Fibroblast of skin of back (primary cell): ENCODE data around the gene PLEKHG2. TPM values are rescaled to one million over a fixed set of nuclear protein-coding genes. Genes with fewer than 3 reads are reported as not detected.
"Not testable (repeated sequence)": the region's sequence is repeated elsewhere in the genome, so short reads cannot be mapped to it uniquely, and the experiment has no call there.

Experiments
- DNase-seq: peaks from one replicate; pipeline ENCODE4 v3.0.0-alpha.2; 2013
- polyA plus RNA-seq, 2 experiments: library from polyadenylated mRNA; unstranded; fragments of 120-200 nt; gene quantifications; one replicate each; pipeline ENCODE4 v1.2.1, GENCODE V29; 2013; ENCODE audit not compliant: insufficient read length in 2 of 2

PLEKHG2 gene, protein sequence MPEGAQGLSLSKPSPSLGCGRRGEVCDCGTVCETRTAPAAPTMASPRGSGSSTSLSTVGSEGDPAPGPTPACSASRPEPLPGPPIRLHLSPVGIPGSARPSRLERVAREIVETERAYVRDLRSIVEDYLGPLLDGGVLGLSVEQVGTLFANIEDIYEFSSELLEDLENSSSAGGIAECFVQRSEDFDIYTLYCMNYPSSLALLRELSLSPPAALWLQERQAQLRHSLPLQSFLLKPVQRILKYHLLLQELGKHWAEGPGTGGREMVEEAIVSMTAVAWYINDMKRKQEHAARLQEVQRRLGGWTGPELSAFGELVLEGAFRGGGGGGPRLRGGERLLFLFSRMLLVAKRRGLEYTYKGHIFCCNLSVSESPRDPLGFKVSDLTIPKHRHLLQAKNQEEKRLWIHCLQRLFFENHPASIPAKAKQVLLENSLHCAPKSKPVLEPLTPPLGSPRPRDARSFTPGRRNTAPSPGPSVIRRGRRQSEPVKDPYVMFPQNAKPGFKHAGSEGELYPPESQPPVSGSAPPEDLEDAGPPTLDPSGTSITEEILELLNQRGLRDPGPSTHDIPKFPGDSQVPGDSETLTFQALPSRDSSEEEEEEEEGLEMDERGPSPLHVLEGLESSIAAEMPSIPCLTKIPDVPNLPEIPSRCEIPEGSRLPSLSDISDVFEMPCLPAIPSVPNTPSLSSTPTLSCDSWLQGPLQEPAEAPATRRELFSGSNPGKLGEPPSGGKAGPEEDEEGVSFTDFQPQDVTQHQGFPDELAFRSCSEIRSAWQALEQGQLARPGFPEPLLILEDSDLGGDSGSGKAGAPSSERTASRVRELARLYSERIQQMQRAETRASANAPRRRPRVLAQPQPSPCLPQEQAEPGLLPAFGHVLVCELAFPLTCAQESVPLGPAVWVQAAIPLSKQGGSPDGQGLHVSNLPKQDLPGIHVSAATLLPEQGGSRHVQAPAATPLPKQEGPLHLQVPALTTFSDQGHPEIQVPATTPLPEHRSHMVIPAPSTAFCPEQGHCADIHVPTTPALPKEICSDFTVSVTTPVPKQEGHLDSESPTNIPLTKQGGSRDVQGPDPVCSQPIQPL (N-terminal part only)
- polyA plus RNA-seq (2013, experiment 1 of 2; ENCODE audit: insufficient read length): 97.6 TPM
- 104 TPM for polyA plus RNA-seq (2013, experiment 2 of 2; ENCODE audit: insufficient read length)

DNA sequence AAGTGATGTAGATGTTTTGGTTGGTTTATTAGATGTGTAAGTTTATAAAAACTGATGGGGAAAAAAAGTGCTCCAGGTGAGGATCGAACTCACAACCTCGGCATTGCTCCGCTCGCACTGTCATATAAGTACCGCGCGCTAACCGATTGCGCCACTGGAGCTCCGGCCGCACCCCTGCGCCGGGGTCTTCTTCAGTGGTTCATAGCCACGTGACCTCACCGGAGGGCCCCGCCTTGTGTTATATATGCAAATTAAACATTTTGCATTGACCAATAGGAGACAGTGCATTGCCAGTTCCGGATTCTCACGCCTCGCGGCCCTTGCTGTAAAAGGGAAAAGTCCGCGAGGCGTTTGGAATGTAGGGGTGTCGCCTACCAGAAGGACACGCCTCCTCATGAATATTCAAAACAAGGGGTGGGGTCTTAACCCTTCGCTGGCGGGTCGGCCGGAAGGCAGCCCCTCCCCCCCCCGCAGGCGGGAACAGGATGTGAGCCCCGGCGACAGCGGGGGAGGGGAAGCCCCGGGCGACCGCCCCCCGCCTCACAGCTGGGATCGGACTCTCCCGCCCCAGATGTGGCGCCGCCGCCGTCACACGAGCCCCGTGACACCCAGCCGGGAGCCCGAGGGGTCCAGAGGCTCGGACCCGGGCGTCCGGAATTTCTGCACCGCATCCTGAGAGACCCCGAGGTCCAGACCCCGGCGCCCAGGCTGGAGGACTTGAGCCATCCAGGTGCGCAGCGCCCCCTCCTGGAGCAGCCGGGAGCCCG lies at the start of gene PLEKHG2:
TSS of gene PLEKHG2 (plus strand) at position 570 of the 767 bp plus-strand sequence. CDS start 1,418 bp downstream, outside the sequence.
- DNase-seq: peak; percentile 100

- peak; percentile 74 for DNase-seq
Observed at GRCh38 chr19:39362682-39363657, 49.5 kb upstream of the PLEKHG2 start.

- peak; percentile 12 for DNase-seq
Observed at GRCh38 chr19:39363901-39364457, 48.5 kb upstream of the PLEKHG2 start.

DNA sequence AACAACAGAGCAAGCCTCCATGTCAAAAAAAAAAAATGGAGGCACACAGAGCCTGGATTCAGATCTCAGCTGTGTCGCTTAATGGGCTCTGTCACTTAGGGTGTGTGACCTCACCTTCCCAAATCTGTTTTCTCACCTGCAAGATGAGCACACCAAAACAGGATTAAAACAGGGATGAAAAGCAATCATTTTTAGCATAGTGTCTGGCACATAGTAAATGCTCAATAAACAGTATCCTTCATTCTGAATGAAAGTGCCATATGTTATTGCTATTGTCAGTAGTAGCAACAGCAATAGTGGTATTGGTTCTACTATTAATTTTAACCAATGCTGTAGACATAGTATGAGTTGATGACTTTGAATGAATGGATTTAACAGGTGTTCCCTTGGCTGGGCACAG lies 46.9 kb upstream of the PLEKHG2 start:
- DNase-seq: no peak

DNA sequence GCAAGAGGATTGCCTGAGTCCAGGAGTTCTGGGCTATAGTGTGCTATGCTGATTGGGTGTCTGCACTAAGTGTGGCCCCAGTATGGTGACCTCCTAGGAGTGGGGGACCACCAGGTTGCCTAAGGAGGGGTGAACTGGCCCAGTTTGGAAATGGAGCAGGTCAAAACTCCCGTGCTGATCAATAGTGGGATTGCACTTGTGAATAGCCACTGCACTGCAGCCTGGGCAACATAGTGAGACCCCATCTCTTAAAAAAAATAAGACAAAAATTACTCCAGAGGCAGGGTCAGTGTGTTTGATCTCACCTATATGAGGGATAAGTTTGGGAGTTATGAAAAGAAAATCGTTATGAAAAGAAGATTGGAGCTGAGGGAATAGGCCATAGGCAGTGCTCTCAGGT lies 43.3 kb upstream of the PLEKHG2 start:
- DNase-seq: no peak

GRCh38 chr19:39370735-39371134 lies 41.7 kb upstream of the PLEKHG2 start:
- DNase-seq: no peak

DNA sequence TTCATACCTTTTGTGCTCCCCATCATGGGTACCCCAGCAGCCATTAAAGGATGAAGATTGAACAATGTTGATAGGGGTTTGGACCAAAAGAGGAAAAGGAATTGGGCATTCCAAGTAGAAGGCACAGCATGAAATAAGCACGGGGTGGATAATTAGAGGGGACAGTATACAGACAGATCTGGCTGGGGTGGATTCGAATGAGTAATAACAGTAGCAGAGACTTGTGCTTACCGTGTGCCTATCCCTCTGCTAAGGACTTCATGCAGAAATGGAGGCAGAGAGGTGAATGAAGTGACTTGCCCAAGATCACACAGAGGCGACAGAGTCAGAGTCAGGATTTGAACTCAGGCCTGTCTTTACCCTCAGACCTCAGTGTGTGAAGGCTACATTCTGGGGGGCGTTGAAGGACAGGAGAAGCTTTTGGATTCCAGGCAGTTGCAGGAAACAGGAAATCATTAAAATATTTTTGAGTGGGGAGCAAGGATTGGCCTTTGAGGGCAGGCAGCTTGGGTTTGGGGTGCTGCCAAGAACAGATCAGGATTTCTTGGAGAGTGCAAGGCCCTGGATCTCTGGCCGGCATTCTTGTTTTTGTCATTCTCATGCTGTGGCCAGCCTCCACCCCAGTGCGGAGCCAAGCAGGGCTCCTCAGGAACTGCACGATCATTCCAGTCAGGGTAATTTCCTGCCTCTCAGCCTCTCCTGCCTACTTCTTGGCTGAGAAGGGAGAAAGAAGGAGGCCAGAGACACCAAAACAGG lies 40.2 kb upstream of the PLEKHG2 start:
- peak; percentile 93 for DNase-seq

- DNase-seq: peak; percentile 28
Observed at GRCh38 chr19:39372941-39373340, 39.5 kb upstream of the PLEKHG2 start.

DNA sequence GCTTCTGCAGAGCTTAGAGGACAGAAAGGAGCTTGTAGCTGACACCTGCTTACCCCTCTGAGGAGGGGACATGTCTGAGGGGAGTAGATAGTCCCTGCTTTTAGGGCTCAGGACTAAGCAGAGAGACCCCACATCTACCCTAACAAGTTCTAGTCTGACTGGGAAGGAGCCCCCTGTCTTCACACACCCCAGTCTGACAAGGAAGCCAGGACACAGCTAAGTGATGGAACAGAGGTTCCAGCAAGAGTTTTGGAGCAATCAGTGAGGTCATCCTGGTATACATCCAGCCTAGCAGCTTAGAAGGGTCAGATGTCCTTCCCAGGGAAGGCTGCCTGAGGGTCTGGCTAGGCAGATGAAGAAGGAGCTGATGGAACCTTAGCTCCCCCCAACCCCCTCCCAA lies 36.5 kb upstream of the PLEKHG2 start:
- DNase-seq: no peak

DNA sequence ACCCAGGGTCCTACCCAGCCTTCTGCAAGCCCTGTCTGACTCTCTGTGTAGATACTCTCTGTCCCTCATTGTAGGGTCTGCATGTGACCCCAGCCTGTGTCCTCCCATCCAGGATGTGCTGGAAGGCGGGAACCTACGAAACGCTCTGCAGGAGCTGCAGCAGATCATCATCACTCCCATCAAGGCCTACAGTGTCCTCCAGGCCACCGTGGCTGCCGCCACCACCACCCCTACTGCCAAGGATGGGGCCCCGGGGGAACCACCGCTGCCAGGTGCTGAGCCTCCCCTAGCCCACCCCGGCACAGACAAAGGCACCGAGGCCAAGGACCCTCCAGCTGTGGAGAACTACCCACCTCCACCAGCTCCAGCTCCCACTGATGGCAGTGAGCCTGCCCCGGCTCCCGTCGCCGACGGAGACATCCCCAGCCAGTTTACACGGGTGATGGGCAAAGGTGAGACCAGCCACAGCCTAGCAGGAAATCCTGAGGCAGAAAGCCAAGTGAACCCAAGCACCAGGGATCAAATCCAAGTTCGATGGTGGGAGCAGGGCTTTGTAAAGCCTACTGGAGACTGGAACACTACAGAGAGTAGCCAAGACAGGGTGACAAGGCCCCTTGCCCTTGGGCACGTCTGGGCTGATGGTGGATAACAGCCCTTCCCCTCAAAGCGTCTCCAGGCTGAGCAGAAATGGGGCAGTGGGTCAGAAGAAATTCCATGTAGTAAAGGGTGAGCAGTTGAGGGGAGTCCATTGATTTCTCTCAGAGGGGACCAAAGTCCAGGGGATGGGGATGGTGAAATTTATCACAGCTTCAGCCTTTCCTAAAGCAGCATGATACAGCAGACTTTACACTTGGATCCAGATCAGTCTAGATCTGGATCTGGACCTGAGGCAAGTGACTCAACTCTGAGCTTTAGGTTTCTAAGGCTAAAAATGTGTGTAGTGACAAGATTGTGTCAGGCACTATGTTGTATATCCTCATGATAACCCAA lies 34.8 kb upstream of the PLEKHG2 start:
- DNase-seq: no peak

DNA sequence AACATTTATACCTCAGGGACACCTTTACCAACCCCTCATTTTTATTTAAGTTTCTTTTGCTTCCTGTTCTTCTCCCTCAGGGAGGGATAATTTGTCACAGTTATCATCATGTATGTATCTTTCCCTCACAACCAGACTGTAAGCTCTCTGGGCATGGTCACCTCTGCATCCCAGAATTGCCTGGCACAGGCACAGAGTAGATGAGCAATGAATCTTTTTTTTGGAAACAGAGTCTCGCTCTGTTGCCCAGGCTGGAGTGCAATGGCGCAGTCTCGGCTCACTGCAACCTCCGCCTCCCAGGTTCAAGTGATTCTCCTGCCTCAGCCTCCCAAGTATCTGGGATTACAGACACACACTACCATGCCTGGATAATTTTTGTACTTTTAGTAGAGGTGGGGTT lies 33.1 kb upstream of the PLEKHG2 start:
- DNase-seq: not testable (repeated sequence)

GRCh38 chr19:39379865-39380396 lies 32.5 kb upstream of the PLEKHG2 start:
- DNase-seq: no peak

GRCh38 chr19:39380521-39381502 lies 31.7 kb upstream of the PLEKHG2 start:
- DNase-seq: no peak

- DNase-seq: no peak
Observed at GRCh38 chr19:39381910-39382611, 30.4 kb upstream of the PLEKHG2 start.

- DNase-seq: no peak
Observed at GRCh38 chr19:39382991-39383828, 29.3 kb upstream of the PLEKHG2 start.
